Testis (tissue), 3 donors: ENCODE results near the gene MSRB1. TPM values are rescaled to one million over a fixed set of nuclear protein-coding genes. Genes with fewer than 3 reads are reported as not detected.

ENCODE experiments used
- DNase-seq: peaks from one replicate; pipeline ENCODE4 v3.0.0-alpha.2; 2019
- H3K27ac ChIP-seq, 2 donors: fragments of 200-600 bp; sonication (generic); one replicate each; pipeline ENCODE4 v1.5.1; 2019
- H3K27me3 ChIP-seq: fragments of 200-600 bp; sonication (generic); one replicate; pipeline ENCODE4 v1.5.1; 2019
- H3K36me3 ChIP-seq: fragments of 200-600 bp; sonication (generic); one replicate; pipeline ENCODE4 v1.5.1; 2017; ENCODE audit warnings: low read depth; ENCODE audit errors: missing control alignments
- H3K4me1 ChIP-seq: fragments of 200-600 bp; sonication (generic); one replicate; pipeline ENCODE4 v1.5.1; 2019
- H3K4me3 ChIP-seq, 2 donors: fragments of 200-600 bp; sonication (generic); one replicate each; pipeline ENCODE4 v1.5.1; 2017 to 2019
- H3K9me3 ChIP-seq: fragments of 200-600 bp; sonication (generic); one replicate; pipeline ENCODE4 v1.5.1; 2017
- POLR2A ChIP-seq: fragments of 450-650 bp; IDR thresholded peaks from one replicate; pipeline ENCODE4 v1.6.1; 2017; ENCODE audit warnings: antibody characterized with exemption, mild to moderate bottlenecking, moderate library complexity
- WGBS, 2 donors: methylation state at CpG; one replicate each; pipeline ENCODE4 v1.1.5; 2018; 5-methylcytosine and 5-hydroxymethylcytosine counted together
- intact Hi-C: fragments of 100-400 bp; cut with DNase I; formaldehyde crosslinking; loops from one replicate; pipeline ENCODE4 v1.15.1; 2023; ENCODE audit warnings: low total_unique reads
- polyA plus RNA-seq: library from polyadenylated mRNA; stranded (reverse); fragments of 350-450 nt; fragmentation: Illumina TruSeq; extraction: RNeasy Lipid Tissue Mini Kit (QIAGEN cat#74804); gene quantifications from one replicate; pipeline ENCODE4 v1.2.3, GENCODE V29; 2014; ENCODE audit warnings: low read depth, low replicate concordance; ENCODE audit not compliant: insufficient read depth
- total RNA-seq, 2 donors: library from RNA; depleted of rRNA; stranded (reverse); fragments of >200 nt; gene quantifications; one replicate each; pipeline ENCODE4 v1.2.3, GENCODE V29; 2016
- TF ChIP-seq, protein P1 (sequence below), 3 experiments: fragments of 450-650 bp in 2 of 3; fragments of 200-600 bp in 1 of 3; sonication (generic) in 1 of 3; IDR thresholded peaks; one replicate each; pipeline ENCODE4 v1.5.1; 2016 to 2019; ENCODE audit warnings: antibody characterized with exemption in 3 of 3, mild to moderate bottlenecking in 2 of 3, moderate library complexity in 1 of 3

Gene MSRB1
- total and polyA plus RNA-seq, 3 donors from 2014 or later: 17.5 to 35.2 (median 19.8) TPM

DNA sequence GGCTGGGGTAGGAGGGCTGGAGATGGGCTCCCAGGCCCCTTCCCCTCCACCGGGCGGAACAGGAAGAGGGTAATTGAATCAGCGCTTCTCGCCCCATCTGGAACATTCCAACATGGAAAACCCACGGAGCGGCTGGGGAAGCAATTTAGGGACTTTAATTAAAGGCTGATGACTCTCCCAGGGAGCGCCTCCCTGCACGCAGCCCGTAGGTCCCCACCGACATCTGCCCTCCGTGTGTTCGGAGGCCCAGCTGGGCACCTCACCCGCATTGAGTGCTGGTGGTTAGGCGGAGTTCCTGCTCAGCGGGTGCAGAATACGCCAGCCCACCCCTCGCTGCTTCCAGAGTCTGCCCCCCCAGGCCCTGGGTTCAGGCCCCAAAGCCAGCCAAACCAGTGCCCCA lies 34.8 kb downstream of the MSRB1 start:
- no peak for DNase-seq
- H3K27ac ChIP-seq: no peak overlapping the region
- no peak for TF ChIP-seq POLR2A
- TF ChIP-seq, protein P1, sequence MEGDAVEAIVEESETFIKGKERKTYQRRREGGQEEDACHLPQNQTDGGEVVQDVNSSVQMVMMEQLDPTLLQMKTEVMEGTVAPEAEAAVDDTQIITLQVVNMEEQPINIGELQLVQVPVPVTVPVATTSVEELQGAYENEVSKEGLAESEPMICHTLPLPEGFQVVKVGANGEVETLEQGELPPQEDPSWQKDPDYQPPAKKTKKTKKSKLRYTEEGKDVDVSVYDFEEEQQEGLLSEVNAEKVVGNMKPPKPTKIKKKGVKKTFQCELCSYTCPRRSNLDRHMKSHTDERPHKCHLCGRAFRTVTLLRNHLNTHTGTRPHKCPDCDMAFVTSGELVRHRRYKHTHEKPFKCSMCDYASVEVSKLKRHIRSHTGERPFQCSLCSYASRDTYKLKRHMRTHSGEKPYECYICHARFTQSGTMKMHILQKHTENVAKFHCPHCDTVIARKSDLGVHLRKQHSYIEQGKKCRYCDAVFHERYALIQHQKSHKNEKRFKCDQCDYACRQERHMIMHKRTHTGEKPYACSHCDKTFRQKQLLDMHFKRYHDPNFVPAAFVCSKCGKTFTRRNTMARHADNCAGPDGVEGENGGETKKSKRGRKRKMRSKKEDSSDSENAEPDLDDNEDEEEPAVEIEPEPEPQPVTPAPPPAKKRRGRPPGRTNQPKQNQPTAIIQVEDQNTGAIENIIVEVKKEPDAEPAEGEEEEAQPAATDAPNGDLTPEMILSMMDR (IDR thresholded peaks at IDR 0.05): no peak
- WGBS, 2 donors: 74 to 83% methylated on average over 11 to 17 of the region's 17 CpGs
- H3K4me3 ChIP-seq: no peak overlapping the region
- H3K36me3 ChIP-seq: no peaks in the 10 kb centered on the region
- no peaks in the 10 kb centered on the region for H3K27me3 ChIP-seq
- H3K4me1 ChIP-seq: peaks cover 12% of the 10 kb centered on the region
- intact Hi-C loops: no loop called here
- H3K9me3 ChIP-seq: no peaks in the 10 kb centered on the region

DNA sequence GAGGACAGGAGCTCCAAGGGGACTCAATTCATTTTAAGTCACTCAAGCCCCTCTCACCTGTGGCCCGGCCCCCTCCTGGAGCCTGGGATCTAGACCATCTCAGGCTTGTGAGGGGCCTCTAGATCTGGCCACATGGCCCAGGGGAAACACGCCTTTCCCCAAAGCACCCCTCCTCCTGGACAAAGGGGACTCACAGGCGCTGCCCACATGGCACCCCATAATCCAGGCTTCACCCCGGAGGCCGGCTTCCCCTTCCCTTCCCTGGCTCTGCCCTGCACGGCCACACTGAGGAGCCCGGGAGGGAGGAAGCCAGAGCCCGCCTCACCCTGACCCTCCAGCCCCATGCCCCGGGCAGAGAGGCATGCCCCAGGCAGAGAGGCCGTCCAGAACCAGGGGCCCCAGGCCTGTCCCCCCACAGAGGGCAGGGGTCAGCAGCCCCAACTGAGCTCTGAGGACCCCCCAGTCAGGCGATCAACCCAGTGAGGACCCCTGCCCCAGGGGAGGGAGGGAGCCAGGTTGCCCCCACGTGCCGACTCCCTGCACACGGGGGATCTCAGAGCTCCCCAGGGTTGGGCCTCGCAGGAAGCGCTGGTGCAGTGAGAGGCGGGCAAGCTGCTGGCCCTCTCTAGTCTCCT lies 35.7 kb downstream of the MSRB1 start:
- H3K9me3 ChIP-seq: no peaks in the 10 kb centered on the region
- H3K4me1 ChIP-seq: peaks cover 12% of the 10 kb centered on the region
- no peak overlapping the region for H3K27ac ChIP-seq
- intact Hi-C loops: no loop called here
- WGBS, 2 donors: 83% methylated on average over 7 to 15 of the region's 17 CpGs
- H3K36me3 ChIP-seq: no peaks in the 10 kb centered on the region
- H3K27me3 ChIP-seq: no peaks in the 10 kb centered on the region
- TF ChIP-seq, protein P1 (IDR thresholded peaks at IDR 0.05): no peak
- TF ChIP-seq POLR2A: no peak
- H3K4me3 ChIP-seq: no peak overlapping the region
- no peak for DNase-seq

DNA sequence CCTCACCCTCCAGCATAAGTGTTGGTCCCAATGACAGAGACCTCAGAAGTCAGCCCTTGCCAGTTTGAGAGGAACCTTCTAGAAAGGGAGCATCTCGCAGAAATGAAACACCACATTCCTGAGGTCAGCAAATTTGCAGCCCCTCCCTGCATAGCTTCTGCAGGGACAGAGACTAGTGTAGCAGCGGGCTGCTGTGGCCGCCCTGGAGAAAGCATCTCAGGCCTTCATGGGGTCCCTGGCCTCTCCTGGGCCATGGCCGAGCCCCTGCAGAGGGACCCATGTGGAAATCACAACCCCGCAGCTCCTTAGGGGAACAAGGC lies 36.2 kb downstream of the MSRB1 start:
- H3K36me3 ChIP-seq: no peaks in the 10 kb centered on the region
- TF ChIP-seq POLR2A: no peak
- TF ChIP-seq, protein P1 (IDR thresholded peaks at IDR 0.05): no peak
- H3K9me3 ChIP-seq: no peaks in the 10 kb centered on the region
- H3K4me3 ChIP-seq: no peak overlapping the region
- DNase-seq: no peak
- 50 to 76% methylated on average over 1 to 5 of the region's 5 CpGs for WGBS, 2 donors
- no peak overlapping the region for H3K27ac ChIP-seq
- H3K27me3 ChIP-seq: no peaks in the 10 kb centered on the region
- intact Hi-C loops: no loop called here
- H3K4me1 ChIP-seq: peaks cover 12% of the 10 kb centered on the region

DNA sequence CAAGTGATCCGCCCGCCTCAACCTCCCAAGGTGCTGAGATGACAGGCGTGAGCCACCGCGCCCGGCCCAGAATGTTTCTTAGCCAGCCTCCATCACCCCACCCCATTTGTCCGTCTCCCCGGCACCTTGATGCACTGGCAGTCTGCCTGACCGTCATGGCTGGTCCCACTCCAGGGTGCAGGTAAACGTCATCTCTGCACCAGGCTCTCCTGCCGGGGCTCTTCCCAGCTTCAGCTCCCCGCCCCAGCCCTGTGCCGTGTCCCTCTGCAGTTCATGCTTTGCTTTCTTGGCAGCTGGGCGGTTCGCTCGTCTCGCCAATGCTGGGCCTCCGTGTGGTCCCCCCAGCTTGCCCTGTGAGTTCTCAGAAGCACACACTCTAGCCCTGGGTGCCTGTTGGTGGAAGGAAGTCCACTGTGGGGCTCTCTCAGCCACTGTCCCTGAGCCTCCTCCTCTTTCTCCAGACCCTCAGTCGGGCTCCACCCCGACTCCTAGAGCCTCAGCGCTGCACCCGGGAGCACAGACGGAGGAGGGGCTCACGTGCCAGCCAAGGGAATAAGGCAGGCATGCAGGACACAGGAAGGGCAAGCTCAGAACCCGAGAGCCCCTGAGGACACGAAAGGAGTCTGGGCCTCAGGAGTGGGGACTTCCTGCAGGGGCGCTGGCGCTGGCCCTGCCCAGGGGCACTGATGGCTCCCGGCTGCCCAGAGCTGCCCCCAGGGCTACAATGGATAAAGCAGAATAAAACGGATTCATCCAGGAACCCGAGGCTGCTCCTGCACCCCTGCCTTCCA lies 36.7 kb downstream of the MSRB1 start:
- H3K4me1 ChIP-seq: peaks cover 12% of the 10 kb centered on the region
- no peaks in the 10 kb centered on the region for H3K27me3 ChIP-seq
- intact Hi-C loops: no loop called here
- no peaks in the 10 kb centered on the region for H3K9me3 ChIP-seq
- H3K36me3 ChIP-seq: no peaks in the 10 kb centered on the region
- H3K4me3 ChIP-seq: no peak overlapping the region
- no peak for DNase-seq
- no peak overlapping the region for H3K27ac ChIP-seq
- TF ChIP-seq POLR2A: no peak
- TF ChIP-seq, protein P1 (IDR thresholded peaks at IDR 0.05): no peak
- WGBS, 2 donors: 64 to 79% methylated on average over 28 to 31 of the region's 31 CpGs
